Parathyroid adenoma (tissue), 2 donors: ENCODE data around the gene GBGT1.

Source experiments
- H2AFZ ChIP-seq: fragments of 300-600 bp; sonication (generic); one replicate; pipeline ENCODE4 v1.7.0; 2017; ENCODE audit warnings: antibody characterized with exemption, mild to moderate bottlenecking
- H3K27ac ChIP-seq: fragments of 300-600 bp; sonication (generic); one replicate; pipeline ENCODE4 v1.7.0; 2017
- H3K27me3 ChIP-seq: fragments of 300-600 bp; sonication (generic); one replicate; pipeline ENCODE4 v1.7.0; 2017; ENCODE audit warnings: low read length; ENCODE audit not compliant: control insufficient read depth, insufficient read depth
- H3K36me3 ChIP-seq: fragments of 300-600 bp; sonication (generic); one replicate; pipeline ENCODE4 v1.7.0; 2017; ENCODE audit warnings: low read length; ENCODE audit not compliant: control insufficient read depth, insufficient read depth
- H3K4me1 ChIP-seq: fragments of 300-600 bp; sonication (generic); one replicate; pipeline ENCODE4 v1.7.0; 2017; ENCODE audit warnings: control low read depth
- H3K4me2 ChIP-seq: fragments of 300-600 bp; sonication (generic); one replicate; pipeline ENCODE4 v1.7.0; 2017; ENCODE audit warnings: low read length
- H3K4me3 ChIP-seq: fragments of 300-600 bp; sonication (generic); one replicate; pipeline ENCODE4 v1.7.0; 2017; ENCODE audit warnings: low read depth, low read length
- H3K79me2 ChIP-seq: fragments of 300-600 bp; sonication (generic); one replicate; pipeline ENCODE4 v1.7.0; 2017; ENCODE audit warnings: control low read depth
- H3K9ac ChIP-seq: fragments of 300-600 bp; sonication (generic); one replicate; pipeline ENCODE4 v1.7.0; 2017; ENCODE audit warnings: mild to moderate bottlenecking
- H3K9me3 ChIP-seq: fragments of 300-600 bp; sonication (generic); one replicate; pipeline ENCODE4 v1.7.0; 2017; ENCODE audit warnings: low read length; ENCODE audit not compliant: control insufficient read depth
- CTCF ChIP-seq: fragments of 300-600 bp; sonication (generic); IDR thresholded peaks from one replicate; pipeline ENCODE4 v1.7.0; 2017; ENCODE audit warnings: antibody characterized with exemption, mild to moderate bottlenecking
- donor health status: primary hyperparathyroidism.

GBGT1 gene

GRCh38 chr9:133168432-133168831 lies 4.7 kb upstream of the GBGT1 start:
- Histone ChIP-seq H3K4me3 (no peak overlapping the region), H3K4me2 (no peak overlapping the region), H3K79me2 (no peaks in the 10 kb centered on the region), H3K36me3 (no peaks in the 10 kb centered on the region), H3K27me3 (no peaks in the 10 kb centered on the region), H3K4me1 (no peaks in the 10 kb centered on the region), H2AFZ (no peak overlapping the region), H3K9me3 (no peaks in the 10 kb centered on the region), H3K27ac (no peak overlapping the region), H3K9ac (no peak overlapping the region)
- TF ChIP-seq CTCF, result no peak

GRCh38 chr9:133167769-133168168 lies 4.1 kb upstream of the GBGT1 start:
- Histone ChIP-seq H3K9me3 (no peaks in the 10 kb centered on the region), H3K27ac (no peak overlapping the region), H3K27me3 (no peaks in the 10 kb centered on the region), H3K79me2 (no peaks in the 10 kb centered on the region), H3K9ac (no peak overlapping the region), H3K4me1 (no peaks in the 10 kb centered on the region), H3K4me3 (no peak overlapping the region), H2AFZ (no peak overlapping the region), H3K4me2 (no peak overlapping the region), H3K36me3 (no peaks in the 10 kb centered on the region)
- TF ChIP-seq CTCF, result no peak

GRCh38 chr9:133167096-133167730 lies 3.5 kb upstream of the GBGT1 start:
- H3K79me2 ChIP-seq, result no peaks in the 10 kb centered on the region
- no peak overlapping the region for H2AFZ ChIP-seq
- no peaks in the 10 kb centered on the region for H3K9me3 ChIP-seq
- H3K4me1 ChIP-seq, result no peaks in the 10 kb centered on the region
- no peaks in the 10 kb centered on the region for H3K36me3 ChIP-seq
- no peak overlapping the region for H3K4me2 ChIP-seq
- H3K9ac ChIP-seq, result no peak overlapping the region
- no peak overlapping the region for H3K27ac ChIP-seq
- no peak overlapping the region for H3K4me3 ChIP-seq
- TF ChIP-seq CTCF, result no peak
- no peaks in the 10 kb centered on the region for H3K27me3 ChIP-seq

GRCh38 chr9:133166392-133166791 lies 2.7 kb upstream of the GBGT1 start:
- H3K27ac ChIP-seq, result no peak overlapping the region
- TF ChIP-seq CTCF, result no peak
- H3K4me3 ChIP-seq, result no peak overlapping the region
- H3K36me3 ChIP-seq, result no peaks in the 10 kb centered on the region
- no peak overlapping the region for H2AFZ ChIP-seq
- H3K9me3 ChIP-seq, result no peaks in the 10 kb centered on the region
- no peaks in the 10 kb centered on the region for H3K79me2 ChIP-seq
- H3K4me2 ChIP-seq, result no peak overlapping the region
- H3K9ac ChIP-seq, result no peak overlapping the region
- H3K4me1 ChIP-seq, result no peaks in the 10 kb centered on the region
- H3K27me3 ChIP-seq, result no peaks in the 10 kb centered on the region

- no peak overlapping the region for H3K4me3 ChIP-seq
- no peaks in the 10 kb centered on the region for H3K9me3 ChIP-seq
- no peak overlapping the region for H2AFZ ChIP-seq
- H3K27me3 ChIP-seq, result no peaks in the 10 kb centered on the region
- no peak overlapping the region for H3K27ac ChIP-seq
- TF ChIP-seq CTCF, result no peak
- H3K4me2 ChIP-seq, result no peak overlapping the region
- H3K79me2 ChIP-seq, result no peaks in the 10 kb centered on the region
- H3K9ac ChIP-seq, result no peak overlapping the region
- H3K36me3 ChIP-seq, result no peaks in the 10 kb centered on the region
- no peaks in the 10 kb centered on the region for H3K4me1 ChIP-seq
Observed at GRCh38 chr9:133165452-133165730, 1.7 kb upstream of the GBGT1 start.
